A673 (cell line): Measurements from ENCODE around the gene ASB8. TPM values are rescaled to one million over a fixed set of nuclear protein-coding genes. Genes with fewer than 3 reads are reported as not detected.

Experiments used
- BruUV-seq: library from RNA; stranded (reverse); fragments of 400-500 nt; replicated peaks from 2 replicates; lab custom pipeline; 2021; lab: Mats Ljungman, UMichigan
- CTCF ChIA-PET: fragments of 300-600 bp; sonication (Branson Sonifier 250); formaldehyde crosslinking; loops from one replicate; lab custom pipeline; 2022; ENCODE audit warnings: antibody characterized with exemption; lab: Charles Lee
- POLR2A ChIA-PET: fragments of 300-600 bp; sonication (Branson Sonifier 250); formaldehyde crosslinking; loops from one replicate; lab custom pipeline; 2022; ENCODE audit warnings: antibody characterized with exemption; ENCODE audit not compliant: low non-redundant PET; lab: Charles Lee
- DNase-seq: peaks from one replicate; pipeline ENCODE4 v3.0.0-alpha.2; 2015; ENCODE audit warnings: low spot score
- H3K27ac ChIP-seq: fragments of 200-600 bp; sonication (generic); 2 replicates; pipeline ENCODE4 v1.5.1; 2016; ENCODE audit warnings: mixed run types, low read depth, mild to moderate bottlenecking, mixed read lengths, antibody characterized with exemption, low read length; ENCODE audit not compliant: poor library complexity, severe bottlenecking
- H3K27me3 ChIP-seq: fragments of 200-600 bp; sonication (generic); replicated peaks from 2 replicates; pipeline ENCODE4 v1.6.1; 2017; ENCODE audit warnings: mixed run types, low read depth, mild to moderate bottlenecking, mixed read lengths, antibody characterized with exemption, low read length; ENCODE audit not compliant: insufficient read depth, poor library complexity
- H3K36me3 ChIP-seq: fragments of 200-600 bp; sonication (generic); 2 replicates; pipeline ENCODE4 v1.6.1; 2016; ENCODE audit warnings: mixed run types, mild to moderate bottlenecking, mixed read lengths, antibody characterized with exemption, low read length; ENCODE audit not compliant: insufficient read depth, poor library complexity, severe bottlenecking
- H3K4me1 ChIP-seq: fragments of 200-600 bp; sonication (generic); 2 replicates; pipeline ENCODE4 v1.6.1; 2017; ENCODE audit warnings: mixed run types, mild to moderate bottlenecking, mixed read lengths, antibody characterized with exemption, low read length; ENCODE audit not compliant: insufficient read depth, poor library complexity, severe bottlenecking
- H3K4me3 ChIP-seq: fragments of 200-600 bp; sonication (generic); 2 replicates; pipeline ENCODE4 v1.5.1; 2016; ENCODE audit warnings: low read depth, mixed run types, mild to moderate bottlenecking, mixed read lengths, low read length; ENCODE audit not compliant: poor library complexity, severe bottlenecking
- H3K9me3 ChIP-seq: fragments of 200-600 bp; sonication (generic); 2 replicates; pipeline ENCODE4 v1.6.1; 2016; ENCODE audit warnings: mixed run types, low read depth, mild to moderate bottlenecking, mixed read lengths, antibody characterized with exemption, low read length; ENCODE audit not compliant: poor library complexity, severe bottlenecking
- EZH2 ChIP-seq: fragments of 200-600 bp; sonication (generic); IDR thresholded peaks from 2 replicates; pipeline ENCODE4 v1.6.1; 2017; ENCODE audit warnings: borderline replicate concordance, low read depth, mild to moderate bottlenecking, mixed read lengths, antibody characterized with exemption, low read length; ENCODE audit not compliant: poor library complexity, severe bottlenecking
- intact Hi-C: fragments of 100-400 bp; cut with micrococcal nuclease; formaldehyde crosslinking; loops from one replicate; pipeline ENCODE4 v1.10.0; 2022; ENCODE audit not compliant: unreplicated experiment
- total RNA-seq: library from RNA; stranded (reverse); gene quantifications from 2 replicates; pipeline ENCODE4 v1.2.3, GENCODE V29; 2021
- TF ChIP-seq, protein P1 (sequence below): fragments of 300-800, 200-600 bp; sonication (generic); conservative IDR thresholded peaks from 2 replicates; pipeline ENCODE4 v1.5.1; 2017; ENCODE audit warnings: low read depth, mild to moderate bottlenecking, antibody characterized with exemption, low read length, moderate library complexity, mixed read lengths

Gene ASB8
- total RNA-seq, 1 experiment from 2014 or later: 23.5 TPM

DNA sequence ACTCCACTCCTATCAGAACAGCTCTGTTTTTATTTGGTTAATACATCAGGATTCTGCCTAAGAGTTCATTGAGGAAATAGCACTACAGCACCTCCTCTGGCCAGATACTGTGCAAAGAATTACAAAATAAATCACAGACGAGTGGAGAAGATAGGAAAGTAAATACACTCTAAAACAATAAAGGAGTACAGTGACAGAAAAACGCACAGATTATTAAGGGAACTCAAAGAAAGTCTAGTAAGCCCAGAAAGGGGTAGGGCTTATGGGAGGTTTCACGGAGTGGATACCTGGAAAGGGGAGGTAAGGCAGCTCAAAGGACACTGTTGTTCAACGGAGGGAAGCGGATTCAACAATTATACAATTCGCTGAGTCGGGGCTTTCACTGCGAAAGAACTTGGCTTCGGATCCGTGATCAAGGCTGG lies 40.2 kb upstream of the ASB8 start:
- no peak overlapping the region for H3K4me3 ChIP-seq
- BruUV-seq: no TSS peak
- intact Hi-C loops: no loop called here

DNA sequence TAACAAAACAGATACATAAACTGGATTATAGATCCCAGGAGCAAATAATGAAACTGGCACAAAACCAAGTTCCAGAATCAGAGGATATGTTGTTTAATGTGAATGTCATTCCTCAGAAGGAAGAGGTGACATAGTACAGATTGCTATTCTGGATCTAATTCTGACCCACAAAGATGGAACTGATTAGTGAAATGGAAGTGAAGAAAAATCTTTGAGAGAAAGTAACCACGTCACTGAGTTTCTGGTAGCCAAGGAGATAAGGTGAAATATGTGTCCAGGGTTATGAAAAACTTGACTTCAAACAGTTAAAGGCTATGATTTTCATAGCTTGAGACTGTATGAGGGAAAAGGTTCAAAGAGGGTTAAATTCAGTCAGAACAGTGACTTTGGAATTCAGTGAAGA lies 37.5 kb upstream of the ASB8 start:
- H3K27ac ChIP-seq: no peak overlapping the region
- H3K27me3 ChIP-seq: no peaks in the 10 kb centered on the region
- no TSS peak for BruUV-seq
- intact Hi-C loops: no loop called here
- H3K4me1 ChIP-seq: peaks cover 7% of the 10 kb centered on the region
- POLR2A ChIA-PET: no interaction called here
- no peak for DNase-seq
- no peak for TF ChIP-seq EZH2
- TF ChIP-seq, protein P1, sequence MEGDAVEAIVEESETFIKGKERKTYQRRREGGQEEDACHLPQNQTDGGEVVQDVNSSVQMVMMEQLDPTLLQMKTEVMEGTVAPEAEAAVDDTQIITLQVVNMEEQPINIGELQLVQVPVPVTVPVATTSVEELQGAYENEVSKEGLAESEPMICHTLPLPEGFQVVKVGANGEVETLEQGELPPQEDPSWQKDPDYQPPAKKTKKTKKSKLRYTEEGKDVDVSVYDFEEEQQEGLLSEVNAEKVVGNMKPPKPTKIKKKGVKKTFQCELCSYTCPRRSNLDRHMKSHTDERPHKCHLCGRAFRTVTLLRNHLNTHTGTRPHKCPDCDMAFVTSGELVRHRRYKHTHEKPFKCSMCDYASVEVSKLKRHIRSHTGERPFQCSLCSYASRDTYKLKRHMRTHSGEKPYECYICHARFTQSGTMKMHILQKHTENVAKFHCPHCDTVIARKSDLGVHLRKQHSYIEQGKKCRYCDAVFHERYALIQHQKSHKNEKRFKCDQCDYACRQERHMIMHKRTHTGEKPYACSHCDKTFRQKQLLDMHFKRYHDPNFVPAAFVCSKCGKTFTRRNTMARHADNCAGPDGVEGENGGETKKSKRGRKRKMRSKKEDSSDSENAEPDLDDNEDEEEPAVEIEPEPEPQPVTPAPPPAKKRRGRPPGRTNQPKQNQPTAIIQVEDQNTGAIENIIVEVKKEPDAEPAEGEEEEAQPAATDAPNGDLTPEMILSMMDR: no peak
- CTCF ChIA-PET: no interaction called here
- H3K9me3 ChIP-seq: no peaks in the 10 kb centered on the region
- no peaks in the 10 kb centered on the region for H3K36me3 ChIP-seq
- no peak overlapping the region for H3K4me3 ChIP-seq

More for the DNA sequence above, 40.2 kb upstream of the ASB8 start:
- H3K4me1 ChIP-seq: peaks cover 8% of the 10 kb centered on the region
- no peak overlapping the region for H3K27ac ChIP-seq
- no peaks in the 10 kb centered on the region for H3K9me3 ChIP-seq
- no peaks in the 10 kb centered on the region for H3K36me3 ChIP-seq
- no peak for DNase-seq
- POLR2A ChIA-PET: no interaction called here
- TF ChIP-seq, protein P1: peak; percentile 63
- TF ChIP-seq EZH2: no peak
- no peaks in the 10 kb centered on the region for H3K27me3 ChIP-seq
- CTCF ChIA-PET: no interaction called here

DNA sequence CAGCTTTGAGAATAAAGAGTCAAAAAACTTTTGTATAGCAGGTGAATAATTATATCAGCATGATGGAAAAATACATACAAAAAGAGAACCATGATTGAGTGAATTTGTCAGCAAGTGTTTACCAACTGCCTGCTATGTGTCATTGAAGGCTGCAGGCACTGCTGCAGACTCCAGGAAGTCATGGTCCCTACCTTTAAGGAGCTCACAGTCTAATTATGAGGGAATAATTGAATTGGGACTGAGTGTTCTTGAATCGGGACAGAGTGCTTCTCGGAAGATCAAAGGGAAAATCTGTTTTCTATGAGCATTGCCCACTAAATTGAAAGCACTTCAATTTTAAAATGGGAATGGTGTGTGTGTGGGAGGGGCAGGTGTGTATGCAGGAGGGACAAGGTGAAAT lies 36.3 kb upstream of the ASB8 start:
- H3K4me3 ChIP-seq: no peak overlapping the region
- no TSS peak for BruUV-seq
- H3K9me3 ChIP-seq: no peaks in the 10 kb centered on the region
- DNase-seq: no peak
- no peaks in the 10 kb centered on the region for H3K36me3 ChIP-seq
- peaks cover 4% of the 10 kb centered on the region for H3K4me1 ChIP-seq
- POLR2A ChIA-PET: no interaction called here
- CTCF ChIA-PET: no interaction called here
- intact Hi-C loops: no loop called here
- H3K27me3 ChIP-seq: no peaks in the 10 kb centered on the region
- H3K27ac ChIP-seq: no peak overlapping the region
- TF ChIP-seq, protein P1: no peak
- TF ChIP-seq EZH2: no peak
